SK-N-MC (cell line): ENCODE results near the gene MEX3C.

Experiments
- EZH2 ChIP-seq: fragments of 200-600 bp; sonication (generic); IDR thresholded peaks from one replicate; pipeline ENCODE4 v1.6.1; 2017; ENCODE audit warnings: antibody characterized with exemption
- POLR2AphosphoS5 ChIP-seq: IDR thresholded peaks from 2 replicates; pipeline ENCODE4 v1.6.1; 2012; ENCODE audit warnings: mild to moderate bottlenecking, low read depth, low read length, borderline replicate concordance

- TF ChIP-seq POLR2AphosphoS5 (no peak), EZH2 (no peak)
These were observed 45.6 kb downstream of the MEX3C start for GRCh38 chr18:51151568-51152511.
